AG09309 (cell line): ENCODE data around the gene TTC7B.

Experiments used
- DNase-seq: peaks from one replicate; pipeline ENCODE4 v3.0.0-alpha.2; 2010; ENCODE audit warnings: low read depth
- H3K4me3 ChIP-seq: 2 replicates; pipeline ENCODE4 v1.5.1; 2011; ENCODE audit warnings: mild to moderate bottlenecking, low read depth, low read length, moderate library complexity; ENCODE audit not compliant: control insufficient read depth
- CTCF ChIP-seq: IDR thresholded peaks from 2 replicates; pipeline ENCODE4 v1.5.1; 2011; ENCODE audit warnings: mild to moderate bottlenecking, low read depth, low read length, inconsistent platforms; ENCODE audit not compliant: insufficient read depth, control insufficient read depth; ENCODE audit errors: missing control alignments

TTC7B gene

GRCh38 chr14:90541076-90541634, 275.1 kb downstream of the TTC7B start:
- H3K4me3 ChIP-seq: no peak overlapping the region
- no peak for TF ChIP-seq CTCF
- DNase-seq: no peak

- H3K4me3 ChIP-seq: no peak overlapping the region
- DNase-seq: no peak
- no peak for TF ChIP-seq CTCF
These were observed 275.8 kb downstream of the TTC7B start for GRCh38 chr14:90540437-90540836.

GRCh38 chr14:90539996-90540395, 276.2 kb downstream of the TTC7B start:
- H3K4me3 ChIP-seq: no peak overlapping the region
- no peak for TF ChIP-seq CTCF
- no peak for DNase-seq

GRCh38 chr14:90539496-90539775, 276.8 kb downstream of the TTC7B start:
- no peak for DNase-seq
- no peak for TF ChIP-seq CTCF
- H3K4me3 ChIP-seq: no peak overlapping the region

GRCh38 chr14:90538716-90539495, 277.3 kb downstream of the TTC7B start:
- H3K4me3 ChIP-seq: no peak overlapping the region
- DNase-seq: no peak
- TF ChIP-seq CTCF: no peak

GRCh38 chr14:90538095-90538494, 278.1 kb downstream of the TTC7B start:
- no peak for TF ChIP-seq CTCF
- no peak overlapping the region for H3K4me3 ChIP-seq

More at GRCh38 chr14:90538095-90538494, 278.1 kb downstream of the TTC7B start:
- DNase-seq: no peak
